ENCODE measurements around the gene APOB. TPM values are rescaled to one million over a fixed set of nuclear protein-coding genes. Genes with fewer than 3 reads are reported as not detected.

The APOB gene
- total RNA-seq, 6 experiments from 2014 or later = not detected

DNA sequence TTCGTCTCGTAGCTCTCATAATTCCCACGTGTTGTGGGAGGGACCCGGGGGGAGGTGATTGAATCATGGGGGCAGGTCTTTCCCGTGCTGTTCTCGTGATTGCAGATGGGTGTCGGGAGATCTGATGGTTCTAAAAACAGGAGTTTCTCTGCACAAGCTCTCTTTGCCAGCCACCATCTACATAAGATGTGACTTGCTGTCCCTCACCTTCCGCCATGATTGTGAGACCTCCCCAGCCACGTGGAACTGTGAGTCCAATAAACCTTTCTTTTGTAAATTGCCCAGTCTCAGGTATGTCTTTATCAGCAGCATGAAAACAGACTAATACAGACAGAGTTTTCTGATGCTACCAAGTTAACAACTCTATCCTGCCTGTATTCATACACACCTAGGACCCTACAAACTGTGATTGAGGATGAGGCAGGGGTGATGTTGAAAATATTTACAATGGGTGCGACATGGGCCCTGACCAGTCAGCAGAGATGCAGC is 3.9 kb downstream of the APOB start:
- no peak for DNase-seq
- Mint-ChIP-seq H3K36me3 (ENCODE audit: low read depth) (no peaks in the 10 kb centered on the region), H3K4me1 (ENCODE audit: low read depth) (no peaks in the 10 kb centered on the region; the same call in 1 of the 2 replicates), H3K27me3 (ENCODE audit: insufficient read depth) (no peaks in the 10 kb centered on the region), H3K9me3 (no peaks in the 10 kb centered on the region), H3K27ac (no peak overlapping the region), H3K4me3 (no peak overlapping the region)
- TF ChIP-seq, protein P1, sequence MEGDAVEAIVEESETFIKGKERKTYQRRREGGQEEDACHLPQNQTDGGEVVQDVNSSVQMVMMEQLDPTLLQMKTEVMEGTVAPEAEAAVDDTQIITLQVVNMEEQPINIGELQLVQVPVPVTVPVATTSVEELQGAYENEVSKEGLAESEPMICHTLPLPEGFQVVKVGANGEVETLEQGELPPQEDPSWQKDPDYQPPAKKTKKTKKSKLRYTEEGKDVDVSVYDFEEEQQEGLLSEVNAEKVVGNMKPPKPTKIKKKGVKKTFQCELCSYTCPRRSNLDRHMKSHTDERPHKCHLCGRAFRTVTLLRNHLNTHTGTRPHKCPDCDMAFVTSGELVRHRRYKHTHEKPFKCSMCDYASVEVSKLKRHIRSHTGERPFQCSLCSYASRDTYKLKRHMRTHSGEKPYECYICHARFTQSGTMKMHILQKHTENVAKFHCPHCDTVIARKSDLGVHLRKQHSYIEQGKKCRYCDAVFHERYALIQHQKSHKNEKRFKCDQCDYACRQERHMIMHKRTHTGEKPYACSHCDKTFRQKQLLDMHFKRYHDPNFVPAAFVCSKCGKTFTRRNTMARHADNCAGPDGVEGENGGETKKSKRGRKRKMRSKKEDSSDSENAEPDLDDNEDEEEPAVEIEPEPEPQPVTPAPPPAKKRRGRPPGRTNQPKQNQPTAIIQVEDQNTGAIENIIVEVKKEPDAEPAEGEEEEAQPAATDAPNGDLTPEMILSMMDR (IDR thresholded peaks at IDR 0.05) = no peak

DNA sequence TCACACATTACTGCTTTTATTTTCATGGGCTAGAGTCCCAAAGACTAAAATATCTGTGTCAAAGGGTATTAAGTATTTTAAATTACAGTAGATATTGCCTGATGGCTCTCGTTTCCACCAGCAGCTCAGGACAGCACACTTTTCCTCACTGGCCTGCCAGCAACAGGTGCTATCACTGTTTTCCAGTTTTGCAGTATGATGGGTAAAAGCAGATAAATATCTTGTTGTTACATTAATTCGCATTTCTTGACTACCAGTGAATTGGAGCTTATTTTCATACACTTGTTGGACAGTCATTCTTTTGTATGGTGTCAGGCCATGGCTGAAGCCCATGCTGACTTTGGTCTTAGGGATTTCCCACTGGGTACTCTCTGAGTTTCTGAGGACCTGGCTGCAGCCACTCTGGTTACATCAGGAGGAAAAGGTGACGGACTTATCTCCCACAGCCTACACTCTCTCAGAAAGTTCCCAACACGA is 4.8 kb downstream of the APOB start:
- Mint-ChIP-seq H3K36me3 (ENCODE audit: low read depth) (no peaks in the 10 kb centered on the region), H3K4me3 (no peak overlapping the region), H3K27me3 (ENCODE audit: insufficient read depth) (no peaks in the 10 kb centered on the region), H3K9me3 (no peaks in the 10 kb centered on the region), H3K27ac (no peak overlapping the region), H3K4me1 (ENCODE audit: low read depth) (no peaks in the 10 kb centered on the region; the same call in 1 of the 2 replicates)
- DNase-seq = no peak
- TF ChIP-seq, protein P1 (IDR thresholded peaks at IDR 0.05) = no peak

DNA sequence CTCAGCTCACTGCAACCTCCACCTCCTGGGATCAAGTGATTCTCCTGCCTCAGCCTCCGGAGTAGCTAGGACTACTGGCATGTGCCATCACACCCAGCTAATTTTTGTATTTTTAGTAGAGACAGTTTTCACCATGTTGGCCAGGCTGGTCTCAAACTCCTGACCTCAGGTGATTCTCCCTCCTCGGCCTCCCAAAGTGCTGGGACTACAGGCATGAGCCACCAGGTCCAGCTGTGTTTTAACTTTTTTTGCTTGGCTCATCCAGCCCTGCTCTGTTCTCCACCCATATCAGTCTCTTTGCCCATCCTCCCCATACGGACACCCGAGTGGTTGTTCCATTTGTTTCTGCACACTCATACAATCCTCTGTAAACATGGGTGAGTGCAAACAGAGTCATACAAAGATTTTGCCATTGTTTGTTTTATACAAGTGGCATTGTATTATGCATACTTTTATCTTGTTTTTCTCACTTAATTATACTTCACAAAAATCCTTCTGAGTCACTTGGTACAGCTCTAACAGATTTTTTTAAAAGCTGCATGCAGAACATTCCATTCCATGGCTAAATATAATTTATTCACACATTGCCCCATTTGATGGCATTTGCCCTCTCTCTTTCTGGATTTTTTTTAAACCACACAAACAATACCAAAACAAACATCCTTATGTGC is 5.3 kb downstream of the APOB start:
- DNase-seq = no peak

DNA sequence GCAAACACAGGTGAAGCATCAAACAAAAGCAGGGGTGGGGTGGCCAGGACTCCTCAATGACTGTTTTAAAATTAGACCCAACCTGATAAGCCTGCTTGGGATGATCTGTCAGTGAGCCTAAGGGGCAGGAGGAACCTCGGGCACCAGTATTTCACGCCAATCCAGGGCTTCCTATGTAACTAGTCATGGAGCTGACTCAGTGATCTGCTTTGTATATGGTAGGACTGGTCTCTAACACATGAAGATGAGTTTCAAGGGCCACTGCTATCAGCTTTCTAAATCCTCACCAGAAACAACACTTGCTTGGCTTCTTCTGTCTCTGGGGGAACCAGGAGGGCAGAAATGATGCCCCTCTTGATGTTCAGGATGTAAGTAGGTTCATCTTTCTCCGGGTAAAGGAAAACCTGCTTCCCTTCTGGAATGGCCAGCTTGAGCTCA is 6.2 kb downstream of the APOB start:
- TF ChIP-seq, protein P1 (IDR thresholded peaks at IDR 0.05) = no peak
- Mint-ChIP-seq H3K4me1 (ENCODE audit: low read depth) (no peaks in the 10 kb centered on the region; the same call in 1 of the 2 replicates), H3K36me3 (ENCODE audit: low read depth) (no peaks in the 10 kb centered on the region), H3K27me3 (ENCODE audit: insufficient read depth) (no peaks in the 10 kb centered on the region), H3K27ac (no peak overlapping the region), H3K4me3 (no peak overlapping the region), H3K9me3 (no peaks in the 10 kb centered on the region; the same call in 1 of the 2 replicates)
- DNase-seq = no peak

More for the DNA sequence above, 5.3 kb downstream of the APOB start:
- H3K4me1 Mint-ChIP-seq (ENCODE audit: low read depth) = no peaks in the 10 kb centered on the region; the same call in 1 of the 2 replicates
- TF ChIP-seq, protein P1 (IDR thresholded peaks at IDR 0.05) = no peak
- no peaks in the 10 kb centered on the region for H3K27me3 Mint-ChIP-seq (ENCODE audit: insufficient read depth)
- no peak overlapping the region for H3K4me3 Mint-ChIP-seq
- H3K36me3 Mint-ChIP-seq (ENCODE audit: low read depth) = no peaks in the 10 kb centered on the region
- H3K9me3 Mint-ChIP-seq = no peaks in the 10 kb centered on the region
- no peak overlapping the region for H3K27ac Mint-ChIP-seq

DNA sequence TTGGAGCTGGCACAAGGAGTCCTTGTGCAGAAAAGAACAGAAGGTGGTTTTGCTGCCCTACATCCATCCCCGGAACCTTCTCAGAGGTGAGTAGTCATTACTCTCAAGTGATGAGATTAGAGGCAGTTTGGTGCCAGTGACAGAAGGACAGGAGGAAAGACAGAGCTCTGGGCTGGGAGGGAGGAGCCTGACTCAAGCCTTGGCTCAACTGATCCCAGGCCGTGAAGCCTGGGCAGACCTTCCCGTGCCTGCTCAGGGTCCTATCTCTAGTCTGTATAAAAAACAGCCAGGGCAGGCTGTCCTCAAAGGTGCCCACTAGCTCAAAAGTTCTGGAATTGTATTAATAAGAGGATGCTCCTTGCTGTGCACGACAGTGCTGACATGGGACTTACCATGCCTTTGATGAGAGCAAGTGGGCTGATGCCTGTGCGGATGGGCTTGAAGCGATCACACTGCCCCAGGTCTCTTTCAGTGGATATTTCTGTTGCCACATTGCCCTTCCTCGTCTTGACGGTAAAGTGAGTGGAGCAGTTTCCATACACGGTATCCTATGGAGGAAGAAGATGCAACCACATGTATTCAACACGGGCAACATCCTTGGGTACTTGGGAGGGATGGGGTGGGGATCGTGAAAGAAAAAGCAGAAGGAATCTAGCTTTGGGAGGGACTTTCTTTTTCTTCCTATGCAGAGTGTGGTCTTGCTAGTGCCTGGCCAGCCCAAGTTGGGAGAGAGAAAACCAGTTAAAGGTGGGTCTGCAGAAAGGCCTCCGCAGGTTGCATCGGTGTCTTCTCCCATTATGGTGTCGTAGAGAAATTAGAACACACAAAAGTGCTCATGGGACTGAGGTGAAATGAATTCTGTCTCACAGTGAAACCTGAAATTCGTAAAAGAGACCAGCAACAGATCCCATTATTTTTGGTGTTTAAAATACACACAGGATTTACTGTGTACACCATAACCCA is 6.9 kb downstream of the APOB start:
- H3K36me3 Mint-ChIP-seq (ENCODE audit: low read depth) = no peaks in the 10 kb centered on the region
- TF ChIP-seq, protein P1 (IDR thresholded peaks at IDR 0.05) = no peak
- no peak overlapping the region for H3K4me3 Mint-ChIP-seq
- no peaks in the 10 kb centered on the region; the same call in 1 of the 2 replicates for H3K27me3 Mint-ChIP-seq (ENCODE audit: insufficient read depth)
- H3K27ac Mint-ChIP-seq = no peak overlapping the region
- H3K4me1 Mint-ChIP-seq (ENCODE audit: low read depth) = no peaks in the 10 kb centered on the region; the same call in 1 of the 2 replicates
- DNase-seq = no peak
- H3K9me3 Mint-ChIP-seq = no peaks in the 10 kb centered on the region; the same call in 1 of the 2 replicates
